Neuronal stem cell (in vitro differentiated cells): Measurements from ENCODE around the gene ITIH3. TPM values are rescaled to one million over a fixed set of nuclear protein-coding genes. Genes with fewer than 3 reads are reported as not detected.
A peak's percentile ranks its signal among the peaks of the same experiment; 100 is the strongest.

ENCODE experiments used
- DNase-seq: peaks from one replicate; pipeline ENCODE4 v3.0.0-alpha.2; 2013; ENCODE audit warnings: low spot score
- H2AFZ ChIP-seq: one replicate; pipeline ENCODE4 v1.6.1; 2013; ENCODE audit warnings: mild to moderate bottlenecking, low read length, inconsistent platforms
- H2AK5ac ChIP-seq: 2 replicates; pipeline ENCODE4 v1.6.1; 2013; ENCODE audit warnings: low read depth, mild to moderate bottlenecking, inconsistent platforms, low read length, moderate library complexity, mixed read lengths
- H2BK120ac ChIP-seq: 2 replicates; pipeline ENCODE4 v1.6.1; 2013; ENCODE audit warnings: low read depth, mild to moderate bottlenecking, inconsistent platforms, low read length, moderate library complexity, mixed read lengths
- H2BK12ac ChIP-seq: one replicate; pipeline ENCODE4 v1.6.1; 2013; ENCODE audit warnings: low read length, inconsistent platforms
- H2BK15ac ChIP-seq: 2 replicates; pipeline ENCODE4 v1.6.1; 2013; ENCODE audit warnings: mild to moderate bottlenecking, low read length, inconsistent platforms, mixed read lengths
- H2BK5ac ChIP-seq: one replicate; pipeline ENCODE4 v1.6.1; 2013; ENCODE audit warnings: inconsistent platforms, mild to moderate bottlenecking, low read length, moderate library complexity
- H3K14ac ChIP-seq: one replicate; pipeline ENCODE4 v1.6.1; 2013; ENCODE audit warnings: low read length, inconsistent platforms
- H3K18ac ChIP-seq: 2 replicates; pipeline ENCODE4 v1.6.1; 2013; ENCODE audit warnings: low read length, inconsistent platforms
- H3K23ac ChIP-seq: 2 replicates; pipeline ENCODE4 v1.6.1; 2013; ENCODE audit warnings: low read depth, mild to moderate bottlenecking, mixed read lengths, low read length, inconsistent platforms; ENCODE audit not compliant: poor library complexity
- H3K27ac ChIP-seq: replicated peaks from 3 replicates; pipeline ENCODE4 v1.5.1; 2013; ENCODE audit warnings: low read length, inconsistent platforms
- H3K27me3 ChIP-seq, 3 experiments: 2 replicates each; pipeline ENCODE4 v1.6.1; 2013; ENCODE audit warnings: low read length in 3 of 3, mild to moderate bottlenecking in 2 of 3, inconsistent platforms in 1 of 3, low read depth in 1 of 3, mixed read lengths in 1 of 3, moderate library complexity in 1 of 3; ENCODE audit not compliant: control insufficient read depth in 3 of 3, insufficient read depth in 3 of 3
- H3K36me3 ChIP-seq, 2 donors: replicated peaks in 1 of 2; 2 replicates each; pipeline ENCODE4 v1.6.1; 2013; ENCODE audit warnings: low read length in 2 of 2; ENCODE audit not compliant: control insufficient read depth in 2 of 2, insufficient read depth in 2 of 2
- H3K4ac ChIP-seq: 2 replicates; pipeline ENCODE4 v1.6.1; 2013; ENCODE audit warnings: inconsistent platforms, mild to moderate bottlenecking, low read length, moderate library complexity
- H3K4me1 ChIP-seq, 2 donors: 1 replicate in 1 of 2; 2 replicates in 1 of 2; pipeline ENCODE4 v1.6.1; 2013; ENCODE audit warnings: low read length in 2 of 2, low read depth in 1 of 2; ENCODE audit not compliant: control insufficient read depth in 2 of 2, insufficient read depth in 1 of 2
- H3K4me2 ChIP-seq: one replicate; pipeline ENCODE4 v1.6.1; 2013; ENCODE audit warnings: mild to moderate bottlenecking, low read length, inconsistent platforms; ENCODE audit not compliant: insufficient read depth, poor library complexity, severe bottlenecking
- H3K4me3 ChIP-seq, 2 donors: 2 replicates each; pipeline ENCODE4 v1.5.1; 2013; ENCODE audit warnings: low read length in 2 of 2, mild to moderate bottlenecking in 2 of 2, inconsistent platforms in 1 of 2, moderate library complexity in 1 of 2
- H3K79me1 ChIP-seq: one replicate; pipeline ENCODE4 v1.6.1; 2013; ENCODE audit warnings: low read depth, mild to moderate bottlenecking, inconsistent platforms, low read length, moderate library complexity
- H3K9ac ChIP-seq: one replicate; pipeline ENCODE4 v1.6.1; 2013; ENCODE audit warnings: mild to moderate bottlenecking, low read depth, low read length, inconsistent platforms; ENCODE audit not compliant: poor library complexity
- H3K9me3 ChIP-seq, 2 donors: replicated peaks in 1 of 2; 2 replicates each; pipeline versions ENCODE3 to v1.6.1; 2013; ENCODE audit warnings: low read length in 2 of 2, mild to moderate bottlenecking in 2 of 2, inconsistent platforms in 1 of 2, low read depth in 1 of 2, mixed read lengths in 1 of 2, moderate library complexity in 1 of 2; ENCODE audit not compliant: control insufficient read depth in 2 of 2, insufficient read depth in 1 of 2
- H4K8ac ChIP-seq: one replicate; pipeline ENCODE4 v1.6.1; 2013; ENCODE audit warnings: low read depth, mild to moderate bottlenecking, inconsistent platforms, low read length, moderate library complexity
- H4K91ac ChIP-seq: one replicate; pipeline ENCODE4 v1.6.1; 2013; ENCODE audit warnings: low read length, low read depth, mild to moderate bottlenecking, inconsistent platforms; ENCODE audit not compliant: poor library complexity
- WGBS, 2 donors: extraction: QIAGEN DNeasy Blood & Tissue Kit; methylation state at CpG; one replicate each; pipeline ENCODE4 v1.1.7; 2013; ENCODE audit warnings: missing lambda C conversion rate in 2 of 2, mixed read lengths in 1 of 2; ENCODE audit not compliant: insufficient read length in 2 of 2, insufficient replicate concordance in 1 of 2; ENCODE audit errors: extremely low coverage in 2 of 2; 5-methylcytosine and 5-hydroxymethylcytosine counted together
- polyA plus RNA-seq, 2 experiments: library from polyadenylated mRNA; stranded (reverse); fragments of 200-250 nt; gene quantifications; one replicate each; pipeline ENCODE4 v1.2.3, GENCODE V29; 2013

ITIH3 gene, protein sequence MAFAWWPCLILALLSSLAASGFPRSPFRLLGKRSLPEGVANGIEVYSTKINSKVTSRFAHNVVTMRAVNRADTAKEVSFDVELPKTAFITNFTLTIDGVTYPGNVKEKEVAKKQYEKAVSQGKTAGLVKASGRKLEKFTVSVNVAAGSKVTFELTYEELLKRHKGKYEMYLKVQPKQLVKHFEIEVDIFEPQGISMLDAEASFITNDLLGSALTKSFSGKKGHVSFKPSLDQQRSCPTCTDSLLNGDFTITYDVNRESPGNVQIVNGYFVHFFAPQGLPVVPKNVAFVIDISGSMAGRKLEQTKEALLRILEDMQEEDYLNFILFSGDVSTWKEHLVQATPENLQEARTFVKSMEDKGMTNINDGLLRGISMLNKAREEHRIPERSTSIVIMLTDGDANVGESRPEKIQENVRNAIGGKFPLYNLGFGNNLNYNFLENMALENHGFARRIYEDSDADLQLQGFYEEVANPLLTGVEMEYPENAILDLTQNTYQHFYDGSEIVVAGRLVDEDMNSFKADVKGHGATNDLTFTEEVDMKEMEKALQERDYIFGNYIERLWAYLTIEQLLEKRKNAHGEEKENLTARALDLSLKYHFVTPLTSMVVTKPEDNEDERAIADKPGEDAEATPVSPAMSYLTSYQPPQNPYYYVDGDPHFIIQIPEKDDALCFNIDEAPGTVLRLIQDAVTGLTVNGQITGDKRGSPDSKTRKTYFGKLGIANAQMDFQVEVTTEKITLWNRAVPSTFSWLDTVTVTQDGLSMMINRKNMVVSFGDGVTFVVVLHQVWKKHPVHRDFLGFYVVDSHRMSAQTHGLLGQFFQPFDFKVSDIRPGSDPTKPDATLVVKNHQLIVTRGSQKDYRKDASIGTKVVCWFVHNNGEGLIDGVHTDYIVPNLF
- 0.07 TPM for polyA plus RNA-seq (2013, experiment 1 of 2)
- 0.08 TPM for polyA plus RNA-seq (2013, experiment 2 of 2)

DNA sequence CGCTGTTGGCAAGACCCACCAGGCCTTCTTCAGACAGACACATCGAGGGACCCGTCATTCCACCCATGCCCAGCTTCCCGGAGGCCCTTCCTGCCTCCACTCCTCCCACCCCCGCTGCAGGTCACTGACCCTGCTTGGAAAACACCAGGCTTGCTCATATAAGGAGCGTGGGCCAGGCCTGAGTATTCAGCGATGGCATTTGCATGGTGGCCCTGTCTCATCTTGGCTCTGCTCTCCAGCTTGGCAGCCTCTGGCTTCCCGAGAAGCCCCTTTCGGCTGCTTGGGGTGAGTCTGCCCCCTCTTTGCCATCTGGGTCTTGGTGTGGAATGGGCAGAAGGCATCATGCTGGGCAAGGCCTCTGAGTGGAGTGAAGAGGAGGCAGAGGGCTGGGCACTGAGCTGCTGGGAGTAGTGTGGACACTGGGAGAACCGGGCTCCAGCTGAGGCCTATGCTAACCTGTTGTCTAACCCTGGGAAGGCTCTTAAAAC lies at the start of gene ITIH3:
Gene ITIH3 (plus strand): TSS at position 185 of the 488 bp plus-strand sequence. CDS start 8 bp downstream, at position 193.
- Histone ChIP-seq H3K4me1 (peaks cover 4 to 9% of the 10 kb centered on the region in 2 donors), H3K9me3 (no peaks in the 10 kb centered on the region), H2AK5ac (peak within 1 kb of the TSS; percentile 12), H3K27ac (no peak within 1 kb of the TSS), H2BK12ac (no peak within 1 kb of the TSS), H3K36me3 (no peaks in the 10 kb centered on the region), H3K14ac (peak within 1 kb of the TSS; percentile 13), H2BK120ac (peak within 1 kb of the TSS; percentile 49), H3K4ac (no peak within 1 kb of the TSS), H3K4me2 (no peak within 1 kb of the TSS), H4K8ac (no peak within 1 kb of the TSS), H2AFZ (peak within 1 kb of the TSS; percentile 39), H3K79me1 (no peaks in the 10 kb centered on the region), H2BK15ac (no peak within 1 kb of the TSS), H3K9ac (no peak within 1 kb of the TSS), H3K4me3 (no peak within 1 kb of the TSS), H4K91ac (no peak within 1 kb of the TSS), H2BK5ac (no peak within 1 kb of the TSS), H3K27me3 (peaks cover 0 to 10% (median 0%) of the 10 kb centered on the region in 3 experiments), H3K23ac (peak within 1 kb of the TSS; percentile 53), H3K18ac (peak within 1 kb of the TSS; percentile 50)
- DNase-seq = no peak
- no CpG with 5 or more reads among the region's 10 CpGs for WGBS, 2 donors

DNA sequence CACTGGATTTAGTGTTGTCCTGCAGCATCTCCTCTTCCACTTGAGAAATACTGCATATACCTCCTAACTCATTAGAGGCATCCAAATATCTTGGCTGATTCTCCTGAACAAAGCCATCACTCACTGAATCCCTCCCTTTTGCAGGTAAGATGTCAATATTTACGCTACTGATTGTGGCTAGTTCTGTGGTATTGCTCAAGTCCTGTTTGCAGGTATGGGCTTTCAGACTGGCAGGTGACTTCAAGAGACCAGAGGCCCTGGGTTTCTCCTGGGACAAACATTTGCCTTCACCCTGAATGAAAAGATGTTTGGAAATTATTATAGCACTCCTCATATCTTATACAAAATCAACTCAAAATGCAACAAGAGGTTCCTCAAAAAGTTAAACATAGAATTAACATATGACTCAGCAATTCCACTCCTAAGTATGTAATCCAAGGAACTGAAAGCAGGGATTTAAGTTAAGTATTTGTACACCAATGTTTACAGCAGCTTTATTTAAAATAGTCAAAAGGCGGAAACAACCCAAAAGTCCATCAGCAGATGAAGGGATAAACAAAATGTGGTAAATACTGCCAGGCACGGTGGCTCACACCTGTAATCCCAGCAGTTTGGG lies 42.4 kb upstream of the ITIH3 start:
- no CpG with 5 or more reads among the region's 3 CpGs for WGBS, 2 donors
- Histone ChIP-seq H2BK12ac (no peak overlapping the region), H3K27ac (no peak overlapping the region), H4K91ac (no peak overlapping the region), H3K9ac (no peak overlapping the region), H3K18ac (no peak overlapping the region), H3K14ac (no peak overlapping the region), H2BK5ac (no peak overlapping the region), H3K23ac (no peak overlapping the region), H3K9me3 (no peaks in the 10 kb centered on the region), H2BK15ac (no peak overlapping the region), H2AK5ac (no peak overlapping the region), H4K8ac (no peak overlapping the region), H3K36me3 (peaks cover 26 to 93% of the 10 kb centered on the region in 2 donors), H3K4ac (no peak overlapping the region), H3K4me3 (no peak overlapping the region), H3K79me1 (peaks cover 2% of the 10 kb centered on the region), H3K4me1 (no peaks in the 10 kb centered on the region), H2BK120ac (no peak overlapping the region), H3K27me3 (no peaks in the 10 kb centered on the region), H3K4me2 (no peak overlapping the region), H2AFZ (no peak overlapping the region)
- DNase-seq = no peak

DNA sequence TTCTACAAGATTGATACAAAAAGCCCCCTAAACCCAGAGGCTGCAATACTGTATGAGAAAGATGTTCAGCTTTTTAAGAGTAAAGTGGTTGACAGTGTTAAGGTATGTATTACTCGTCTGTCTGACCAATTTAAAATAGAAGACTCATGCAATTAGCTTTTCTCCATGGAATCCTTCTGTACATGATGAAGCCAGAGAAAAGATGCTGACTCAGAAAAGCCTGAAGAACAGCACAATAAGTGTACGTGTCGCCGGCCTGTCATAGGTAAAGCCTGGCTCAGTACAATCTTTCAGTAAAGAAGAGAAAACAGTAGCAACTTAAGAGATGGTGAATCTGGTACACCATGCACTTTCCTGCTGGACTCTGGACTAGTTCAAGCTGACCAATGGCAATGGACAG lies 40.2 kb upstream of the ITIH3 start:
- Histone ChIP-seq H3K4me2 (no peak overlapping the region), H3K9me3 (no peaks in the 10 kb centered on the region), H3K4me3 (no peak overlapping the region), H3K27ac (no peak overlapping the region), H4K91ac (no peak overlapping the region), H4K8ac (no peak overlapping the region), H3K4ac (no peak overlapping the region), H3K36me3 (peaks cover 18 to 95% of the 10 kb centered on the region in 2 donors), H3K14ac (no peak overlapping the region), H3K27me3 (no peaks in the 10 kb centered on the region), H2AK5ac (no peak overlapping the region), H3K9ac (no peak overlapping the region), H2BK120ac (no peak overlapping the region), H3K18ac (no peak overlapping the region), H2AFZ (no peak overlapping the region), H3K4me1 (no peaks in the 10 kb centered on the region), H3K23ac (no peak overlapping the region), H2BK15ac (no peak overlapping the region), H2BK5ac (no peak overlapping the region), H3K79me1 (no peaks in the 10 kb centered on the region), H2BK12ac (no peak overlapping the region)
- no peak for DNase-seq
- no CpG with 5 or more reads among the region's 4 CpGs for WGBS, 2 donors
